ENCODE measurements around the gene ADGRG3. TPM values are rescaled to one million over a fixed set of nuclear protein-coding genes. Genes with fewer than 3 reads are reported as not detected.

Gene ADGRG3
- total and polyA plus RNA-seq, 2 experiments from 2014 or later: not detected

GRCh38 chr16:57698812-57699405, 30.8 kb downstream of the ADGRG3 start:
- Histone ChIP-seq H4K20me1 (ENCODE audit: insufficient read depth) (no peaks in the 10 kb centered on the region), H3K4me1 (ENCODE audit: insufficient read depth) (no peaks in the 10 kb centered on the region), H3F3A (ENCODE audit: insufficient read depth) (no peaks in the 10 kb centered on the region), H3K9me2 (ENCODE audit: insufficient read depth) (no peaks in the 10 kb centered on the region), H3K79me2 (ENCODE audit: insufficient read depth) (no peaks in the 10 kb centered on the region), H3K4me3 (no peak overlapping the region), H3K9ac (no peak overlapping the region), H3K36me3 (ENCODE audit: low read depth) (no peaks in the 10 kb centered on the region), H3K27ac (no peak overlapping the region), H2AFZ (no peak overlapping the region), H3K27me3 (replicated peaks; ENCODE audit: insufficient read depth) (peaks cover under 1% of the 10 kb centered on the region; the same call in 1 of the 2 replicates), H3K4me2 (ENCODE audit: unreplicated experiment) (no peak overlapping the region), H3K9me3 (ENCODE audit: low read depth) (no peaks in the 10 kb centered on the region)
- 51 to 56% methylated on average over 16 of the region's 16 CpGs for WGBS, 2 experiments (ENCODE audit: low coverage in 1 of 2, low lambda C conversion rate in 2 of 2, missing lambda C conversion rate in 2 of 2)
- DNase-seq: no peak
- no peak for TF ChIP-seq EZH2 (IDR thresholded peaks at IDR 0.05; ENCODE audit: insufficient read depth, poor library complexity, severe bottlenecking)
- TF ChIP-seq EZH2phosphoT487 (IDR thresholded peaks at IDR 0.05; ENCODE audit: insufficient read depth, low read depth): no peak
- in situ Hi-C loops (cut with MboI): no loop called here

GRCh38 chr16:57699481-57699880, 31.4 kb downstream of the ADGRG3 start:
- no peaks in the 10 kb centered on the region for H3K36me3 ChIP-seq (ENCODE audit: low read depth)
- in situ Hi-C loops (cut with MboI): no loop called here
- TF ChIP-seq EZH2phosphoT487 (IDR thresholded peaks at IDR 0.05; ENCODE audit: insufficient read depth, low read depth) (no peak), EZH2 (IDR thresholded peaks at IDR 0.05; ENCODE audit: insufficient read depth, poor library complexity, severe bottlenecking) (no peak)
- H3K9me2 ChIP-seq (ENCODE audit: insufficient read depth): no peaks in the 10 kb centered on the region
- H3K4me3 ChIP-seq: no peak overlapping the region
- 62 to 63% methylated on average over 3 of the region's 3 CpGs for WGBS, 2 experiments (ENCODE audit: low coverage in 1 of 2, low lambda C conversion rate in 2 of 2, missing lambda C conversion rate in 2 of 2)
- no peak overlapping the region for H3K4me2 ChIP-seq (ENCODE audit: unreplicated experiment)
- H4K20me1 ChIP-seq (ENCODE audit: insufficient read depth): no peaks in the 10 kb centered on the region
- no peaks in the 10 kb centered on the region for H3K79me2 ChIP-seq (ENCODE audit: insufficient read depth)
- H3F3A ChIP-seq (ENCODE audit: insufficient read depth): no peaks in the 10 kb centered on the region
- no peak for DNase-seq
- no peak overlapping the region for H3K9ac ChIP-seq
- peaks cover 6% of the 10 kb centered on the region for H3K27me3 ChIP-seq (replicated peaks; ENCODE audit: insufficient read depth)
- no peaks in the 10 kb centered on the region for H3K9me3 ChIP-seq (ENCODE audit: low read depth)
- no peak overlapping the region for H2AFZ ChIP-seq
- H3K27ac ChIP-seq: no peak overlapping the region
- H3K4me1 ChIP-seq (ENCODE audit: insufficient read depth): no peaks in the 10 kb centered on the region

- no peak overlapping the region for H2AFZ ChIP-seq
- H3K4me3 ChIP-seq: no peak overlapping the region
- in situ Hi-C loops (cut with MboI): no loop called here
- no peak overlapping the region for H3K9ac ChIP-seq
- no peaks in the 10 kb centered on the region for H3K9me3 ChIP-seq (ENCODE audit: low read depth)
- H3K4me2 ChIP-seq (ENCODE audit: unreplicated experiment): no peak overlapping the region
- H3K79me2 ChIP-seq (ENCODE audit: insufficient read depth): no peaks in the 10 kb centered on the region
- H3F3A ChIP-seq (ENCODE audit: insufficient read depth): no peaks in the 10 kb centered on the region
- no peaks in the 10 kb centered on the region for H4K20me1 ChIP-seq (ENCODE audit: insufficient read depth)
- WGBS, 2 experiments (ENCODE audit: low coverage in 1 of 2, low lambda C conversion rate in 2 of 2, missing lambda C conversion rate in 2 of 2): 81 to 83% methylated on average over 7 of the region's 7 CpGs
- no peaks in the 10 kb centered on the region for H3K9me2 ChIP-seq (ENCODE audit: insufficient read depth)
- peaks cover 10% of the 10 kb centered on the region for H3K27me3 ChIP-seq (replicated peaks; ENCODE audit: insufficient read depth)
- no peak for TF ChIP-seq EZH2phosphoT487 (IDR thresholded peaks at IDR 0.05; ENCODE audit: insufficient read depth, low read depth)
- TF ChIP-seq EZH2 (IDR thresholded peaks at IDR 0.05; ENCODE audit: insufficient read depth, poor library complexity, severe bottlenecking): no peak
- H3K36me3 ChIP-seq (ENCODE audit: low read depth): no peaks in the 10 kb centered on the region
- H3K4me1 ChIP-seq (ENCODE audit: insufficient read depth): no peaks in the 10 kb centered on the region
- no peak overlapping the region for H3K27ac ChIP-seq
- DNase-seq: no peak
These were observed 31.8 kb downstream of the ADGRG3 start for GRCh38 chr16:57699899-57700298.

DNA sequence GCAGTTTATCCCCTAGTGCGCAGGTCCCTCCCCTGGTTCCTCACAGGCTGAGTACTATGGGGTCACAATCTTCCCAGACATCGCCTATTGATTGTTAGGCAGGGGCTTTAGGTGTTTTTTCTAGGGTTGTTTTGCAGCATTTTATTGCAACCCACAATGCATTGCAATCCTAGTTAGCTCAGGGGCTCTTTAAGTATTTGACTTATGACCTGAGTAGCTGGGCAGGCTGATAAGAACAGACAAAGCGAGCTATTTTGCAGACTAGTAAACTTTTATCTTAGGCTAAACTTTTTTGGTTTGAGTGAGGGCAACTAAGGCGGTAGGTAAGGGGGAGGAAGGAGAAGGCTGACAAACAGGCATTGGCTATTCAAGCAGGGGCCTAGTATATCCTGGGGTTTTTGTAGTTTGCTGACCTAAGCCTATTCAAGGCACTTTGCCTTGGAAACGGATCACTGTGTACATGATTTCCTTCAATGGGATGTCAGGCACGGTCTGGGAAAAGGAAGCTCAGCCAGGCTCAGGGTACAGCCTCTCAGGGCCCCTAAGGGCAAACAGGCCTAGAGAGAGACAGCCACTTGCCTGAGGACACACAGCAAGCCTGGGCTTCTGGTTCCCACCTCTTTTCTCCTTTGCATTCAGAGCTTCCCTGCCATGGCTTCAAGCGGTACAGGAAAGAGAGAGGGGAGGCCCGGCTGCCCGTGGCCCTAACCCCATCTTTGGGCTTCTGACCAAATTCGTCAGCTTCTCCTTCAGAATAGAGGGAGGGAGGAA, 32.9 kb downstream of the ADGRG3 start:
- H3K79me2 ChIP-seq (ENCODE audit: insufficient read depth): no peaks in the 10 kb centered on the region
- no peaks in the 10 kb centered on the region for H3K9me3 ChIP-seq (ENCODE audit: low read depth)
- no peaks in the 10 kb centered on the region for H4K20me1 ChIP-seq (ENCODE audit: insufficient read depth)
- H3K27ac ChIP-seq: no peak overlapping the region
- no peaks in the 10 kb centered on the region for H3K36me3 ChIP-seq (ENCODE audit: low read depth)
- H3K4me1 ChIP-seq (ENCODE audit: insufficient read depth): no peaks in the 10 kb centered on the region
- peaks cover 10% of the 10 kb centered on the region for H3K27me3 ChIP-seq (replicated peaks; ENCODE audit: insufficient read depth)
- no peak overlapping the region for H2AFZ ChIP-seq
- H3K9me2 ChIP-seq (ENCODE audit: insufficient read depth): no peaks in the 10 kb centered on the region
- WGBS, 2 experiments (ENCODE audit: low coverage in 1 of 2, low lambda C conversion rate in 2 of 2, missing lambda C conversion rate in 2 of 2): 71 to 72% methylated on average over 10 of the region's 10 CpGs
- in situ Hi-C loops (cut with MboI): no loop called here
- no peak for DNase-seq
- no peak for TF ChIP-seq EZH2 (IDR thresholded peaks at IDR 0.05; ENCODE audit: insufficient read depth, poor library complexity, severe bottlenecking)
- TF ChIP-seq EZH2phosphoT487 (IDR thresholded peaks at IDR 0.05; ENCODE audit: insufficient read depth, low read depth): no peak
- H3K4me2 ChIP-seq (ENCODE audit: unreplicated experiment): no peak overlapping the region
- H3K9ac ChIP-seq: no peak overlapping the region
- no peak overlapping the region for H3K4me3 ChIP-seq
- no peaks in the 10 kb centered on the region for H3F3A ChIP-seq (ENCODE audit: insufficient read depth)
